Epithelial cell of umbilical artery (primary cell): ENCODE data around the gene PSKH1. TPM values are rescaled to one million over a fixed set of nuclear protein-coding genes. Genes with fewer than 3 reads are reported as not detected.

ENCODE experiments used
- total RNA-seq: library from RNA; depleted of rRNA; stranded (reverse); fragments of >200 nt; gene quantifications from 2 replicates; pipeline ENCODE4 v1.2.3, GENCODE V29; 2014

Gene PSKH1
- 10.7 and 19.1 TPM in 2 replicates for total RNA-seq

DNA sequence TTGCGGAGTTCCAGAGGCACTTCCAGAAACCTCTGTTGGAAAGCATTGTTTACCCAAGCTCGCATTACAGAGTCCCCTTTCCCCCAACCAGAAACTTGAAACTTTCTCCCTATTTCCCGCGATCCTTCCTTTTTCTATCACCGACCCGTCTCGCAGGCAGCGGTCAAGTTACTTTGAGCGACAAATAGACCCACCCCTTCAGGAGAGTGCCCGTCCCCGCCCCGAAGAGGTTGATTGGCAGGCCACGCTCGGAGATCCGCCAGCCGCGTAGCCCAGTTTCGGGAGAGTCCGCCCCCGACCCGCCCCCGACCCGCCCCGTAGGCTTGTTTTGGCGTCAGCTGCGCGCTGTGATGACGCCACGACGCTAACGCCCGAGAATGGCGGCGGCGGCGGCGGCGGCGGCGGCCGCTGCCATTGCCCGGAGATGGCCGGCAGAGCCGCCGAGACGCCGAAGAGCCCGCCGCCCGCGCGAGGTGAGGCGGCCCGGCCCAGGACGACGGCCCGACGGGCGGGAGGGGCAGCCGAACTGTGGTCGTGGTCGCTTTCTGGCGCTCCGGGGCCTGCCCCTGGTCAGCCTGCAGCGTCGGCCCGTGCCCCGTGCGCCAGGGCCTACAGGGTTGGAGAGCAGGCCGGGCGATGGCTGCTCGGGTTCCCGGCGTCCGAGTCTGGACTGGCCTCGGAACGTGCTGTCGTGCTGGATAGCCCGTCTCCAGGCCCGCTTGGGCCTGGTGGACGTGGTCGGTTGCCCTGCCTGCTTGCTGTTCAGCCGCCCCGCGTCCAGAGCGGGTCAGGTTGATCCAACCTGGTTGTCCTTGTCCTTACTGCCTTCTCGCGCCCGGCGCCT is at the start of gene PSKH1:
PSKH1 (plus strand) TSS at position 356 of the 844 bp plus-strand sequence. CDS start 15,496 bp downstream, outside the sequence.

GRCh38 chr16:67846320-67847063 is 46.6 kb upstream of the PSKH1 start, which contains the start of gene NUTF2:
NUTF2 (plus strand) TSS chr16:67846933; CDS start chr16:67865131, 18,198 bp downstream.

GRCh38 chr16:67847064-67847861 is 45.8 kb upstream of the PSKH1 start, which contains the start of gene CENPT:
CENPT (minus strand) TSS chr16:67847693; CDS start chr16:67833859, 13,834 bp downstream.

GRCh38 chr16:67872631-67873434 is 20.2 kb upstream of the PSKH1 start, which contains the start of gene EDC4:
EDC4 (plus strand) TSS chr16:67873052; CDS start chr16:67873262, 210 bp downstream.

DNA sequence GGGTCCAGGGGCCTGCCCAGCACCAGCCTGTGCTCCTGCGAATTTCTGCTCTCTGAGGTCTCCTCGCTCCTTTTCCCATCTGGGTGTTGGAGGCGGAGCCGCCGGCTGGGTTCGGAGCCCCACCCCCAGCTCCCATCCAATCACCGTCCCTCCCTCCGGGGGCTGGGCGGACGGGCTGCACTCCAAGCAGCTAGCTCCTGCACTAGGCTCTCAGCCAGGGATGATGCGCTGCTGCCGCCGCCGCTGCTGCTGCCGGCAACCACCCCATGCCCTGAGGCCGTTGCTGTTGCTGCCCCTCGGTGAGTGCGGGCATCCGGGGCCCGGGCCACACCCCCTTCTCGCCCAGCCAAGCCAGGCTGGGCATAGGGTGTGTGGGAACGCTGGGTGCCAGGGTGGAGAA is 8.4 kb upstream of the PSKH1 start, which contains the start of gene NRN1L:
NRN1L (plus strand) TSS at position 202 of the 400 bp plus-strand sequence; CDS start at position 221, 19 bp downstream.

DNA sequence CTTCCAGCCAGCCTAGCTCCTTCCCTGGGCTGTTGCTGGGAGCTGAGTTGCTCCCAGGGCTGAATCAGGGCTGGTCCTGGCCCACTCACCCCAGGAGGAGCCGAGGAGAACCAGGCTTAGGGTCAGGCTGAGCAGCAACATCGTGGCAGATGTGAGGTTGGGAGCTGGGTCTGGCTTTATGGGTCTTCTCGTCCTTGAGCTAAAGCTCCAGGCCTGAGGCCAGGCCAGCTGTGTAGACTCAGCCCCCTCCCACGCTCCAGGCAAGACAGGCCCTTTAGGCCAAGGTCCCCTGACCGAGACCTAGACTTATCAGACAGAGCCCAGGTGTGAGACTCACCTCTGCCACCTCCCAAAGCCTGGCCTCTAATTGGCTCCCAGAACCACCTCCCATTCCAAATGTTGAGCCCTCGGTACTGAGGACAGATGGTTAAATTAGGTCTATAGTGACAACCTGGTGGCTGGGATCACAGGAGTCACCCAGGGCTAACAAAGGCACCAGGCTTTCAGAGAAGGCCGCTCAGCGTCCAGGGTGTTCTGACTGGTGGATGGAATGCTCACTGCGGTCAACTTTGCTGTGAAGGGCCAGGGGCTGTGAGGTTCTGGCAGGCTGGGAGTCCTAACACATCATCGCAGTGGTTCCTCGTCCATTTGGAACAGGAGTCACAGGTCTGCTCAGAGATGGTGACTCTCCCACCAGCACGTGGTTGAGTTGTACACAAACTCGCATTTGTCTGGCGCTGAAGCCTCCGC is 38.8 kb downstream of the PSKH1 start, which contains the start of gene CTRL:
CTRL (minus strand) TSS at position 151 of the 750 bp plus-strand sequence; CDS start at position 141, 10 bp downstream.

DNA sequence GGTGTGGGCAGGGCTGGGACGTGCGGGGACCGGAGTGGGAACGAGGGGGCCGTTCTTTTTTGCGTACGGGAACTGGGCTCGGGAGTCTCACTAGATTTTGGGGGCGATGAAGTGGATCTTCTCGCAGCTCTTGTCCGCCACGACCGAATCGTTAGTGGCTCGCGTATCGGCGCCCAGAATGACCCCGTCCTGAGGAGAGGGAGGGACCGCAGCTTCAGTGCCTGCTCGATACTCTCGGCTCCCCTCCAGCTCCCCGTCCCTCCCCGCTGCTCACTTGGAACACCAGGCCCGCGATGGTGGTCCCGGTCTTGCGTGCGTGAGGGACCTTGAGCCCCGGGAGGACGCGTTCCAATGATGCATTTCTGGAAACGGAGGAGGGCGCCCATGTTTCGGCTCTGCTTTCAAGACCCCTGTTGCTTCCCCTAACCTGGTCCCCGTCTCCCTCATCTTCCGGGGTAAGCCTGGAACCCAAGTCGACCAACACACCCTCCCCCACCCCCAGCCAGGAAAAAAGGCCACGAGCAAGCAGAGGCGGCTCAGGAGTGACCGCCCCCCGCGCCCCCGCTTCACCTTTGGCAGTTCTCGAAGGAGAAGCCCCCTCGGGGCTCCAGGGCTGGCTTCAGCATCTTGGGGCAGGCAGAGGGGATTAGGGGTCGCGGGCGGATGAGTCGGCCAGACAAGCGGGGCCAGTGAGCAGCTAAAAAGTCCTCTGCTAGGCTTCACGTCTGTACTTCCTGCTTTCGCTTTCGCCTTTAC is 43.2 kb downstream of the PSKH1 start, which contains the start of gene PSMB10:
PSMB10 (minus strand) TSS at position 727 of the 756 bp plus-strand sequence; CDS start at position 626, 101 bp downstream.

DNA sequence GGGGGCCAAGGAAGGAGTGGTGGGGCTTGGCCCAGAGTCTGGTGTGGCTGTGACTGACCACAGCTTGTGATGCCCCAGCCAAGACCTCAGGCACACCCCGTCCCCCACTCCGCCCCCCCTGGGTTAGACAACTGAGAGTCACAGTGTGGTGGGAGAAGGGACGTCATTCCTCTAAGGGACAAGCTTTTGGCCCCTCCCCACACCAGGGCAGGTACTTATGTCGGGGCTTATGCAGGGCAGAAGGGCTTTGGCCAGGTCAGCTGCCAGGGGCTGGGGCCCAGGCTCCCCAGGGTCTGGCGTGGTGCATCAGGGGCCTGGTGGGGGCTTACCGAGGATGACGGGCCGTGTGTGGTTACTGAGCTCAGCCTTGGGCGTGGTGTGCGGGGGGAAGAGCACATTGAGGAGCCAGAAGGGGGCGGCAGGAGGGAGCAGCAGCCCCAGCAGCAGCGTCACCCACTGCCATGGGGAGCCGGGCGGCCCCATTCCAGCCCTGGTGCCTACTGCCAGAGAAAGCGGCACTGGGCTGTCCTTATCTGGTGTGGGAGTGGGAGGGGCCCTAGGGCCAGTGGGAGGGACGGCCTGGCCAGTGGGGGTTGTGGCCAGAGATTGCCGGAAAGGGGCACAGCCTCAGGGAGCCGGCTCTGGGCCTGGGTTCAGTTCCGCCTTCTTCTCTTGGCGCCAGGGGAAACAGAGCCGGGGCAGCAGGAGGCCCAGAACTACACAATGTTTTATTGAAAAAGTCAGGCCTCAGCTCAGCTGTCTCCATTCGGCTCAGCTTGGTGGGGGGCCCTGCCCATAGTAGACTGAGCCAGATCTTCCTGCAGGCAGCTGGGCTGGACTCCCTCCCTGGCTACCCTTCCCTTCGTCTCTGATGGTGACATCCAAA is 50.8 kb downstream of the PSKH1 start, which contains the start of gene LCAT:
LCAT (minus strand) TSS at position 502 of the 886 bp plus-strand sequence; CDS start at position 483, 19 bp downstream.

DNA sequence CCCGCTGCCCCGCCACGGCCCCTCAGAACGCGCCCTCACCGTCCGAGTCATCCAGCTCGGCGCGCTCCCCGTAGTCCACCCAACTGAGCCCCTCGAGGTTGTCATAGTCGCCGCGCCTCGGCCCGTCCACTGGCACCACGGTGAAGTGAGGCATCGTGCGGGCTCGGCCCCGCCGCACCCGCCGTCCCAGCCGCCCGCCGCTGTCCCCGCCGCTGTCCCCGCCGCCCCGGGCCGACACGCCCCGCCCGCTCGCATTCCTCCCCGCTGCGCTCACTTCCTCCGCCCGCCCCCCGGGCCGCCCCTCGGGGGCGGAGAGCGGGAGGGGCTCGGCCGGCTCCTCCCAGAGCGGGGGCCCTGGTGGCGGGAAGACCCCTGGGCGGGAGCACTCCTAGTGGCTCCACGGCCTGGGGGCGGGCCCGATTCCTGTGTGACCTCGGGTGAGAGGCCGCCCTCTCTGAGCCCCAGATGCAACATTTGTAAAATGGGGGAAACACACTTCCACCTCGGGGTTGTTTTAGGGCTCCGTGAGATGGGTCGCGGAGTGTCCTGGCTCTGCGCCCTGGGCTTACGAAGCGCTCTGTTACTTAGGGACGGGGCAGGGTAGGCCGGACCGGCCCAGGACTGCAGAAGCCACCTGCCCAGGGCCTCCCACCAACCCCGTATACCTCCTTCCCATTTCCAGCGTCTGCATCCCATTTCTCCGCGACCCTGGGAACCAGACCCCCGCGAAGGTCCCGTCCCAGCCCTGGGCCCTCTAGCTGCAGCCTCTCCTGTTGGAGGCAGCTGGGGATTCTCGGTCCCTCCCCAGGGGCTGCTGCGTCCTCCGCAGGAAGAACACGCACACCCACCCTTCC is 75.6 kb downstream of the PSKH1 start, which contains the start of gene SLC12A4:
SLC12A4 (minus strand) TSS at position 238 of the 854 bp plus-strand sequence; CDS start at position 154, 84 bp downstream.

Other genes with a start within 250 kb of the PSKH1 start
- 0.32 and 2.7 TPM in 2 replicates for gene CARMIL2, start 248.1 kb upstream of the PSKH1 start, total RNA-seq
- 18.2 and 20.5 TPM in 2 replicates for gene ACD, start 233.0 kb upstream of the PSKH1 start, total RNA-seq
- 1.6 and 5.3 TPM in 2 replicates for gene PARD6A, start 232.3 kb upstream of the PSKH1 start, total RNA-seq
- 14.7 and 24.0 TPM in 2 replicates for gene ENKD1, start 226.5 kb upstream of the PSKH1 start, total RNA-seq
- 3.5 and 6.8 TPM in 2 replicates for gene C16orf86, start 226.4 kb upstream of the PSKH1 start, total RNA-seq
- gene GFOD2, start 173.9 kb upstream of the PSKH1 start, total RNA-seq: 29.9 and 47.0 TPM in 2 replicates
- gene RANBP10, start 86.7 kb upstream of the PSKH1 start, total RNA-seq: 3.6 TPM in 2 replicates
- gene TSNAXIP1, start 86.4 kb upstream of the PSKH1 start, total RNA-seq: 0.32 TPM in 1 of 2 replicates, not detected in the other
- gene THAP11, start 50.9 kb upstream of the PSKH1 start, total RNA-seq: 38.7 and 72.5 TPM in 2 replicates
- 67.0 and 256 TPM in 2 replicates for gene NUTF2, start 46.3 kb upstream of the PSKH1 start, total RNA-seq
- gene CENPT, start 45.6 kb upstream of the PSKH1 start, total RNA-seq: 28.6 and 29.6 TPM in 2 replicates
- gene EDC4, start 20.2 kb upstream of the PSKH1 start, total RNA-seq: 39.8 and 50.3 TPM in 2 replicates
- gene NRN1L, start 8.4 kb upstream of the PSKH1 start, total RNA-seq: not detected in 2 replicates
- gene CTRL, start 38.6 kb downstream of the PSKH1 start, total RNA-seq: 0.32 and 0.61 TPM in 2 replicates
- gene PSMB10, start 43.6 kb downstream of the PSKH1 start, total RNA-seq: 60.4 and 85.9 TPM in 2 replicates
- gene LCAT, start 50.9 kb downstream of the PSKH1 start, total RNA-seq: 1.3 and 2.6 TPM in 2 replicates
- 36.4 and 40.0 TPM in 2 replicates for gene SLC12A4, start 75.4 kb downstream of the PSKH1 start, total RNA-seq
- gene DPEP3, start 87.2 kb downstream of the PSKH1 start, total RNA-seq: not detected in 2 replicates
- gene DPEP2, start 106.2 kb downstream of the PSKH1 start, total RNA-seq: 1.1 TPM in 1 of 2 replicates, not detected in the other
- gene DPEP2NB, start 122.7 kb downstream of the PSKH1 start, total RNA-seq: not detected in 2 replicates
- 14.4 and 20.5 TPM in 2 replicates for gene DDX28, start 130.0 kb downstream of the PSKH1 start, total RNA-seq
- gene DUS2, start 130.0 kb downstream of the PSKH1 start, total RNA-seq: 23.4 and 27.5 TPM in 2 replicates
- 7.8 and 10.3 TPM in 2 replicates for gene NFATC3, start 192.1 kb downstream of the PSKH1 start, total RNA-seq